ENCODE data around the gene LRRC59.

Gene LRRC59

DNA sequence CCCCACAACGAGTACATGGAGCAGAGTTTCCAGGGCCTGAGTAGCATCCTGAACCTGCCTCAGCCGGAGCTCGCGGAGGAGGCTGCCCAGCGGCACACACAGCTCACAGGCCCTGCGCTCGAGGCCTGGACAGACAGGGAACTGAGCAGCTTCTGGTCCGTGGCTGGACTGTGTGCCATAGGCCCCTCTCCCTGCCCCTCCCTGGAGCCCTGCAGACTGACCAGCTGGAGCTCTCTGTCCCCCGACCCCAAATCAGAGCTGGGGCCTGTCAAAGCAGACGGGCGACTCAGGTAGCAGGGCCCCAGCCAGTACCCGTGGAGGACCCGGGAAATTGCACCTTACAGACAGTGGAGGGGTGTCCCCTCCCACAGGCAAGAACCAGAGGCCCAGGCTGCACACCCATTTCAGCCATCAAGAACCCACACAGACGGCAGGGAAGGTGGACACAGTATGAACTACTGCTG lies 37.3 kb downstream of the LRRC59 start:
- Histone ChIP-seq H3K4me3 (ENCODE audit: low read depth in 1 of 2, low read length in 1 of 2) (no peak overlapping the region), H3K27ac (no peak overlapping the region), H3K4me1 (ENCODE audit: control insufficient read depth in 1 of 2, insufficient read depth in 1 of 2, low read depth in 1 of 2, low read length in 1 of 2) (peaks cover 5 to 6% of the 10 kb centered on the region in 2 experiments), H3K9me3 (no peaks in the 10 kb centered on the region), H3K27me3 (no peaks in the 10 kb centered on the region), H3K36me3 (peaks cover 61% of the 10 kb centered on the region)
- TF ChIP-seq, protein P1, sequence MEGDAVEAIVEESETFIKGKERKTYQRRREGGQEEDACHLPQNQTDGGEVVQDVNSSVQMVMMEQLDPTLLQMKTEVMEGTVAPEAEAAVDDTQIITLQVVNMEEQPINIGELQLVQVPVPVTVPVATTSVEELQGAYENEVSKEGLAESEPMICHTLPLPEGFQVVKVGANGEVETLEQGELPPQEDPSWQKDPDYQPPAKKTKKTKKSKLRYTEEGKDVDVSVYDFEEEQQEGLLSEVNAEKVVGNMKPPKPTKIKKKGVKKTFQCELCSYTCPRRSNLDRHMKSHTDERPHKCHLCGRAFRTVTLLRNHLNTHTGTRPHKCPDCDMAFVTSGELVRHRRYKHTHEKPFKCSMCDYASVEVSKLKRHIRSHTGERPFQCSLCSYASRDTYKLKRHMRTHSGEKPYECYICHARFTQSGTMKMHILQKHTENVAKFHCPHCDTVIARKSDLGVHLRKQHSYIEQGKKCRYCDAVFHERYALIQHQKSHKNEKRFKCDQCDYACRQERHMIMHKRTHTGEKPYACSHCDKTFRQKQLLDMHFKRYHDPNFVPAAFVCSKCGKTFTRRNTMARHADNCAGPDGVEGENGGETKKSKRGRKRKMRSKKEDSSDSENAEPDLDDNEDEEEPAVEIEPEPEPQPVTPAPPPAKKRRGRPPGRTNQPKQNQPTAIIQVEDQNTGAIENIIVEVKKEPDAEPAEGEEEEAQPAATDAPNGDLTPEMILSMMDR (IDR thresholded peaks at IDR 0.05): no peak

- H3K4me1 ChIP-seq (ENCODE audit: control insufficient read depth in 1 of 2, insufficient read depth in 1 of 2, low read depth in 1 of 2, low read length in 1 of 2): peaks cover 5 to 6% of the 10 kb centered on the region in 2 experiments
- H3K36me3 ChIP-seq: peaks cover 66% of the 10 kb centered on the region
- no peak overlapping the region for H3K4me3 ChIP-seq (ENCODE audit: low read depth in 1 of 2, low read length in 1 of 2)
- TF ChIP-seq, protein P1 (IDR thresholded peaks at IDR 0.05): no peak
- H3K9me3 ChIP-seq: no peaks in the 10 kb centered on the region
- H3K27ac ChIP-seq: no peak overlapping the region
- no peaks in the 10 kb centered on the region for H3K27me3 ChIP-seq
Observed at GRCh38 chr17:50359005-50359699, 38.2 kb downstream of the LRRC59 start.

- H3K27ac ChIP-seq: no peak overlapping the region
Observed at GRCh38 chr17:50358177-50358576, 39.1 kb downstream of the LRRC59 start.

GRCh38 chr17:50356892-50357510 lies 40.3 kb downstream of the LRRC59 start:
- H3K27ac ChIP-seq: no peak overlapping the region
- H3K36me3 ChIP-seq: peaks cover 77% of the 10 kb centered on the region
- TF ChIP-seq, protein P1 (IDR thresholded peaks at IDR 0.05): no peak
- H3K4me3 ChIP-seq (ENCODE audit: low read depth in 1 of 2, low read length in 1 of 2): no peak overlapping the region
- peaks cover under 1 to 2% of the 10 kb centered on the region in 2 experiments for H3K4me1 ChIP-seq (ENCODE audit: control insufficient read depth in 1 of 2, insufficient read depth in 1 of 2, low read depth in 1 of 2, low read length in 1 of 2)
- no peaks in the 10 kb centered on the region for H3K9me3 ChIP-seq
- no peaks in the 10 kb centered on the region for H3K27me3 ChIP-seq

More at GRCh38 chr17:50358177-50358576, 39.1 kb downstream of the LRRC59 start:
- peaks cover 5 to 6% of the 10 kb centered on the region in 2 experiments for H3K4me1 ChIP-seq (ENCODE audit: control insufficient read depth in 1 of 2, insufficient read depth in 1 of 2, low read depth in 1 of 2, low read length in 1 of 2)
- H3K27me3 ChIP-seq: no peaks in the 10 kb centered on the region
- no peak overlapping the region for H3K4me3 ChIP-seq (ENCODE audit: low read depth in 1 of 2, low read length in 1 of 2)
- TF ChIP-seq, protein P1 (IDR thresholded peaks at IDR 0.05): no peak
- H3K36me3 ChIP-seq: peaks cover 73% of the 10 kb centered on the region
- no peaks in the 10 kb centered on the region for H3K9me3 ChIP-seq

GRCh38 chr17:50356418-50356817 lies 40.9 kb downstream of the LRRC59 start:
- TF ChIP-seq, protein P1 (IDR thresholded peaks at IDR 0.05): no peak
- no peak overlapping the region for H3K4me3 ChIP-seq (ENCODE audit: low read depth in 1 of 2, low read length in 1 of 2)
- H3K27me3 ChIP-seq: no peaks in the 10 kb centered on the region
- peaks cover 77% of the 10 kb centered on the region for H3K36me3 ChIP-seq
- H3K4me1 ChIP-seq (ENCODE audit: control insufficient read depth in 1 of 2, insufficient read depth in 1 of 2, low read depth in 1 of 2, low read length in 1 of 2): no peaks in the 10 kb centered on the region
- no peaks in the 10 kb centered on the region for H3K9me3 ChIP-seq
- no peak overlapping the region for H3K27ac ChIP-seq
